ENCODE measurements around the gene FOXA3. TPM values are rescaled to one million over a fixed set of nuclear protein-coding genes. Genes with fewer than 3 reads are reported as not detected.
"Not testable (repeated sequence)": the region's sequence is repeated elsewhere in the genome, so short reads cannot be mapped to it uniquely, and the experiment has no call there.

Gene FOXA3
- total and polyA plus RNA-seq, 2 experiments from 2014 or later, result not detected

GRCh38 chr19:45865269-45865948 is 1.3 kb downstream of the FOXA3 start:
- H4K20me1 ChIP-seq (ENCODE audit: insufficient read depth), result no peaks in the 10 kb centered on the region
- no peak overlapping the region for H2AFZ ChIP-seq
- WGBS, 2 experiments (ENCODE audit: low coverage in 1 of 2, low lambda C conversion rate in 2 of 2, missing lambda C conversion rate in 2 of 2), result 70 to 71% methylated on average over 9 of the region's 9 CpGs
- no peak for DNase-seq
- no peak overlapping the region for H3K4me3 ChIP-seq
- H3K4me2 ChIP-seq (ENCODE audit: unreplicated experiment), result no peak overlapping the region
- peaks cover 27% of the 10 kb centered on the region for H3K27me3 ChIP-seq (replicated peaks; ENCODE audit: insufficient read depth)
- H3K9me2 ChIP-seq (ENCODE audit: insufficient read depth), result no peaks in the 10 kb centered on the region
- H3K79me2 ChIP-seq (ENCODE audit: insufficient read depth), result peaks cover 22% of the 10 kb centered on the region
- H3K27ac ChIP-seq, result no peak overlapping the region
- in situ Hi-C loops (cut with MboI), result no loop called here
- no peaks in the 10 kb centered on the region for H3K9me3 ChIP-seq (ENCODE audit: low read depth)
- H3K4me1 ChIP-seq (ENCODE audit: insufficient read depth), result peaks cover 10% of the 10 kb centered on the region; the same call in 1 of the 2 replicates
- TF ChIP-seq EZH2 (IDR thresholded peaks at IDR 0.05; ENCODE audit: insufficient read depth, poor library complexity, severe bottlenecking), result no peak
- TF ChIP-seq EZH2phosphoT487 (IDR thresholded peaks at IDR 0.05; ENCODE audit: insufficient read depth, low read depth), result no peak
- H3F3A ChIP-seq (ENCODE audit: insufficient read depth), result peaks cover 10% of the 10 kb centered on the region; the same call in 1 of the 2 replicates
- H3K9ac ChIP-seq, result no peak overlapping the region
- 0 out of 2 replicates have a peak, but pooled peaks cover 5% of the 10 kb centered on the region for H3K36me3 ChIP-seq (ENCODE audit: low read depth)

DNA sequence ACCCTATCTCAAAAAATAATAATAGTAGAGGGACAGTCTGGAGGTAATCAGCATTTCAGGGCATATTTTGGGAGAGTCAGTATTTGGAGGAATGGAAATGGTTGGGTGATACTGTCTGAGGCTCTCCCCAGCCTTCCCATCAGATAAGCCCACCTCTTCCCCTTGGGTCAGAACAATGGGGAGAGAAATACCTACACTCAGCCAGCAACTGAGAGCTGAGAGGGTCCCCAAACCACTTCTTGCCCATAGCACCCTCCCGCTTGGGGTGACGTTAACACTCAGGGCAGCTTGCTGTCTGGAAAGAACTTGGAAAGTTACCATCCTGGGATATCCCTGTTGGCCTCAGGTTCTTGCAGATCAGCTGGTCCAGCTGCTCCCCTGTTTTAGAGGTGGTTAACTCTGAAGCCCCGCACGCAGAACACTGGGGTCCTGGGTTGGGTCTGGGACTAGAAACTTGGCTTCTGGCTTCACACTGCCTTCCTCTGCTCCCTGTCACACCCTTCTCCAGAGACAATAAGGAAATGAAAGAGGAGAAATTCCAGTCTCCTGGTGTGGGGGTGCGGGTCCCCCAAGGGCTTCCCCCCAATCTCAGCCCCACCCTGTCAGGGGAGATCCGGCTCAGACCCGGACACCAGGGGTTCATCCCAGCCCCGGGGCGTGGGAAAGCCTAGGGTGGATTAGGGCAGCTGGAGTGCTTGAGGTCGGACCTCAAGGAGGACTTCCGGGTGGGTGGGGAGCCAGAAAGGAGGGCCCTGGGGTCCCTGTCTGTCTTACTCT is 2.5 kb downstream of the FOXA3 start:
- H3K79me2 ChIP-seq (ENCODE audit: insufficient read depth), result peaks cover 10% of the 10 kb centered on the region
- H2AFZ ChIP-seq, result no peak overlapping the region
- H3F3A ChIP-seq (ENCODE audit: insufficient read depth), result peaks cover 10% of the 10 kb centered on the region; the same call in 1 of the 2 replicates
- H3K4me3 ChIP-seq, result no peak overlapping the region
- no peaks in the 10 kb centered on the region for H3K9me2 ChIP-seq (ENCODE audit: insufficient read depth)
- no peak for TF ChIP-seq EZH2phosphoT487 (IDR thresholded peaks at IDR 0.05; ENCODE audit: insufficient read depth, low read depth)
- TF ChIP-seq EZH2 (IDR thresholded peaks at IDR 0.05; ENCODE audit: insufficient read depth, poor library complexity, severe bottlenecking), result no peak
- no peak overlapping the region for H3K27ac ChIP-seq
- 50 to 71% methylated on average over 7 to 11 of the region's 11 CpGs for WGBS, 2 experiments (ENCODE audit: low coverage in 1 of 2, low lambda C conversion rate in 2 of 2, missing lambda C conversion rate in 2 of 2)
- in situ Hi-C loops (cut with MboI), result no loop called here
- H3K27me3 ChIP-seq (replicated peaks; ENCODE audit: insufficient read depth), result peaks cover 27% of the 10 kb centered on the region
- no peak overlapping the region for H3K9ac ChIP-seq
- H3K9me3 ChIP-seq (ENCODE audit: low read depth), result no peaks in the 10 kb centered on the region
- no peak for DNase-seq
- no peaks in the 10 kb centered on the region for H4K20me1 ChIP-seq (ENCODE audit: insufficient read depth)
- H3K36me3 ChIP-seq (ENCODE audit: low read depth), result no peaks in the 10 kb centered on the region
- peaks cover 4% of the 10 kb centered on the region; the same call in 1 of the 2 replicates for H3K4me1 ChIP-seq (ENCODE audit: insufficient read depth)
- H3K4me2 ChIP-seq (ENCODE audit: unreplicated experiment), result no peak overlapping the region

GRCh38 chr19:45867241-45867640 is 3.1 kb downstream of the FOXA3 start:
- in situ Hi-C loops (cut with MboI); H2AFZ ChIP-seq; H3K4me2 ChIP-seq (ENCODE audit: unreplicated experiment); H3K27ac ChIP-seq; H3K79me2 ChIP-seq (ENCODE audit: insufficient read depth); H3K4me1 ChIP-seq (ENCODE audit: insufficient read depth); H3F3A ChIP-seq (ENCODE audit: insufficient read depth); H4K20me1 ChIP-seq (ENCODE audit: insufficient read depth); H3K9me2 ChIP-seq (ENCODE audit: insufficient read depth); H3K36me3 ChIP-seq (ENCODE audit: low read depth); H3K9me3 ChIP-seq (ENCODE audit: low read depth); H3K4me3 ChIP-seq; DNase-seq; H3K9ac ChIP-seq: not testable (repeated sequence)
- H3K27me3 ChIP-seq (replicated peaks; ENCODE audit: insufficient read depth), result peaks cover 27% of the 10 kb centered on the region
- 91 to 92% methylated on average over 4 of the region's 4 CpGs for WGBS, 2 experiments (ENCODE audit: low coverage in 1 of 2, low lambda C conversion rate in 2 of 2, missing lambda C conversion rate in 2 of 2)

DNA sequence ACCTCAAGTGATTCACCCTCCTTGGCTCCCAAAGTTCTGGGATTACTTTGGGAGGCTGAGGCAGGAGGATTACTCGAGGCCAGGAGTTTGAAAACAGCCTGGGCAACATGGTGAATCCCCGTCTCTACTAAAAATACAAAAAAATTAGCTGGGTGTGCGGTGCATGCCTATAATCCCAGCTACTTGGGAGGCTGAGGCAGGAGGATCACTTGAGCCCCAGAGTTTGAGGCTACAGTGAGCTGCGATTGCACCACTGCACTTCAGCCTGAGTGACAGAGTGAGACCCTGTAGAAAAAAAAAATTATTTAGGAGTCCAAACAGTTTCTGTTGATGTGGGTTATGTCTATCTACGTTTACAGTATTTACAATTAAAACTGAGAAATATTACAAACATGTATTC is 6.7 kb downstream of the FOXA3 start:
- H3K9me3 ChIP-seq (ENCODE audit: low read depth), result no peaks in the 10 kb centered on the region

More for the DNA sequence above, 6.7 kb downstream of the FOXA3 start:
- Histone ChIP-seq H3F3A (ENCODE audit: insufficient read depth) (no peaks in the 10 kb centered on the region), H3K4me3 (no peak overlapping the region), H4K20me1 (ENCODE audit: insufficient read depth) (no peaks in the 10 kb centered on the region), H3K9ac (no peak overlapping the region), H2AFZ (no peak overlapping the region), H3K27ac (no peak overlapping the region), H3K4me2 (ENCODE audit: unreplicated experiment) (no peak overlapping the region), H3K4me1 (ENCODE audit: insufficient read depth) (no peaks in the 10 kb centered on the region), H3K36me3 (ENCODE audit: low read depth) (no peaks in the 10 kb centered on the region), H3K27me3 (replicated peaks; ENCODE audit: insufficient read depth) (peaks cover 8% of the 10 kb centered on the region), H3K79me2 (ENCODE audit: insufficient read depth) (no peaks in the 10 kb centered on the region), H3K9me2 (ENCODE audit: insufficient read depth) (no peaks in the 10 kb centered on the region)
- in situ Hi-C loops (cut with MboI), result no loop called here
- TF ChIP-seq EZH2 (IDR thresholded peaks at IDR 0.05; ENCODE audit: insufficient read depth, poor library complexity, severe bottlenecking) (no peak), EZH2phosphoT487 (IDR thresholded peaks at IDR 0.05; ENCODE audit: insufficient read depth, low read depth) (no peak)
- 67 to 75% methylated on average over 5 of the region's 5 CpGs for WGBS, 2 experiments (ENCODE audit: low coverage in 1 of 2, low lambda C conversion rate in 2 of 2, missing lambda C conversion rate in 2 of 2)
- DNase-seq, result no peak
